GM18868 (cell line): ENCODE measurements around the gene PIF1.
"Not testable (repeated sequence)": the region's sequence is repeated elsewhere in the genome, so short reads cannot be mapped to it uniquely, and the experiment has no call there.

Experiments used
- ATAC-seq: cut with Tn5 transposase; IDR thresholded peaks from one replicate; pipeline ENCODE4 v1.9.1; 2021; ENCODE audit warnings: mild to moderate bottlenecking, moderate library complexity; ENCODE audit not compliant: unreplicated experiment

The PIF1 gene

GRCh38 chr15:64847876-64848716 lies 22.6 kb upstream of the PIF1 start:
- no peak for ATAC-seq

GRCh38 chr15:64847448-64847847 lies 22.0 kb upstream of the PIF1 start:
- ATAC-seq, result no peak

- no peak for ATAC-seq
Observed at GRCh38 chr15:64847016-64847415, 21.6 kb upstream of the PIF1 start.

GRCh38 chr15:64845831-64846595 lies 20.6 kb upstream of the PIF1 start:
- no peak for ATAC-seq

- ATAC-seq, result no peak
Observed at GRCh38 chr15:64845183-64845611, 19.8 kb upstream of the PIF1 start.

GRCh38 chr15:64844576-64845145 lies 19.2 kb upstream of the PIF1 start:
- peak; percentile 29 for ATAC-seq

GRCh38 chr15:64843991-64844390 lies 18.5 kb upstream of the PIF1 start:
- ATAC-seq, result no peak

GRCh38 chr15:64842986-64843561 lies 17.6 kb upstream of the PIF1 start:
- no peak for ATAC-seq

- ATAC-seq, result no peak
Observed at GRCh38 chr15:64842096-64842939, 16.9 kb upstream of the PIF1 start.

- ATAC-seq, result peak; percentile 70
Observed at GRCh38 chr15:64841344-64842095, 16.1 kb upstream of the PIF1 start, which contains the start of gene PLEKHO2. PLEKHO2 (plus strand) TSS chr15:64841915; CDS start chr15:64842017, 102 bp downstream.

GRCh38 chr15:64841060-64841343 lies 15.6 kb upstream of the PIF1 start:
- ATAC-seq, result no peak

- ATAC-seq, result no peak
Observed at GRCh38 chr15:64837502-64837901, 12.1 kb upstream of the PIF1 start.

- ATAC-seq, result no peak
Observed at GRCh38 chr15:64836023-64836536, 10.6 kb upstream of the PIF1 start.

GRCh38 chr15:64833690-64834089 lies 8.2 kb upstream of the PIF1 start:
- ATAC-seq, result no peak

GRCh38 chr15:64828985-64829384 lies 3.5 kb upstream of the PIF1 start:
- no peak for ATAC-seq

GRCh38 chr15:64824929-64825430 lies 467 bp downstream of the PIF1 start:
- no peak for ATAC-seq

- no peak for ATAC-seq
Observed at GRCh38 chr15:64816452-64816851, 9.0 kb downstream of the PIF1 start.

GRCh38 chr15:64814965-64815364 lies 10.5 kb downstream of the PIF1 start:
- not testable (repeated sequence) for ATAC-seq

- ATAC-seq, result not testable (repeated sequence)
Observed at GRCh38 chr15:64814283-64814682, 11.2 kb downstream of the PIF1 start.
